IMR-90 (cell line): ENCODE results near the gene DLK2. TPM values are rescaled to one million over a fixed set of nuclear protein-coding genes. Genes with fewer than 3 reads are reported as not detected.

Source experiments
- ATAC-seq: fragments of 200-7000 bp; cut with Tn5 transposase; 2 replicates; pipeline ENCODE4 v1.9.1; 2020; ENCODE audit warnings: low read depth, mild to moderate bottlenecking, moderate library complexity
- BruUV-seq: library from RNA; stranded (reverse); fragments of 400-500 nt; replicated peaks from 2 replicates; lab custom pipeline; 2021; lab: Mats Ljungman, UMichigan
- CTCF ChIA-PET: fragments of 300-600 bp; formaldehyde crosslinking; extraction: SDS; loops from one replicate; lab custom pipeline; 2021; ENCODE audit warnings: antibody characterized with exemption; lab: Yijun Ruan, JAX
- POLR2A ChIA-PET: fragments of 300-600 bp; sonication (Branson Sonifier 250); formaldehyde crosslinking; loops from one replicate; lab custom pipeline; 2022; ENCODE audit warnings: antibody characterized with exemption; ENCODE audit not compliant: unreplicated experiment; lab: Charles Lee
- DNase-seq: peaks from one replicate; pipeline ENCODE4 v3.0.0; 2013
- H2AFZ ChIP-seq: replicated peaks from 2 replicates; pipeline ENCODE3; 2013; ENCODE audit warnings: low read length, mild to moderate bottlenecking; ENCODE audit not compliant: poor library complexity
- H2AK5ac ChIP-seq: 2 replicates; pipeline ENCODE4 v1.6.1; 2013; ENCODE audit warnings: low read depth, low read length, inconsistent platforms
- H2AK9ac ChIP-seq: replicated peaks from 2 replicates; pipeline ENCODE3; 2013; ENCODE audit warnings: mild to moderate bottlenecking, low read depth, low read length, moderate library complexity; ENCODE audit not compliant: poor library complexity
- H2BK120ac ChIP-seq: 2 replicates; pipeline ENCODE4 v1.6.1; 2013; ENCODE audit warnings: low read depth, low read length, inconsistent platforms
- H2BK15ac ChIP-seq: 3 replicates; pipeline ENCODE4 v1.6.1; 2013; ENCODE audit warnings: low read depth, low read length, inconsistent platforms
- H2BK20ac ChIP-seq: 2 replicates; pipeline ENCODE4 v1.6.1; 2013; ENCODE audit warnings: low read depth, mild to moderate bottlenecking, inconsistent platforms, low read length, moderate library complexity
- H2BK5ac ChIP-seq: 2 replicates; pipeline ENCODE4 v1.6.1; 2013; ENCODE audit warnings: mild to moderate bottlenecking, low read depth, low read length, inconsistent platforms; ENCODE audit not compliant: poor library complexity, severe bottlenecking
- H3K14ac ChIP-seq: replicated peaks from 2 replicates; pipeline ENCODE4 v1.6.1; 2013; ENCODE audit warnings: low read depth, low read length, inconsistent platforms
- H3K18ac ChIP-seq: 2 replicates; pipeline ENCODE4 v1.6.1; 2013; ENCODE audit warnings: low read depth, low read length, control low read depth
- H3K23ac ChIP-seq: 2 replicates; pipeline ENCODE4 v1.6.1; 2013; ENCODE audit warnings: low read depth, low read length, inconsistent platforms
- H3K27ac ChIP-seq: 2 replicates; pipeline ENCODE4 v1.5.1; 2013; ENCODE audit warnings: mild to moderate bottlenecking, control low read depth, low read length; ENCODE audit not compliant: insufficient read depth
- H3K27me3 ChIP-seq: 2 replicates; pipeline ENCODE4 v1.6.1; 2013; ENCODE audit warnings: low read length; ENCODE audit not compliant: control insufficient read depth, insufficient read depth
- H3K36me3 ChIP-seq: 2 replicates; pipeline ENCODE4 v1.6.1; 2013; ENCODE audit warnings: low read length, mixed read lengths; ENCODE audit not compliant: control insufficient read depth, insufficient read depth
- H3K4ac ChIP-seq: 2 replicates; pipeline ENCODE4 v1.6.1; 2013; ENCODE audit warnings: low read depth, low read length, inconsistent platforms
- H3K4me1 ChIP-seq: 2 replicates; pipeline ENCODE4 v1.6.1; 2013; ENCODE audit warnings: low read length, mixed read lengths; ENCODE audit not compliant: control insufficient read depth, insufficient read depth
- H3K4me2 ChIP-seq: 2 replicates; pipeline ENCODE4 v1.6.1; 2013; ENCODE audit warnings: low read depth, mild to moderate bottlenecking, control low read depth, low read length, moderate library complexity
- H3K4me3 ChIP-seq: 2 replicates; pipeline ENCODE4 v1.5.1; 2013; ENCODE audit warnings: low read depth, mild to moderate bottlenecking, control low read depth, low read length, moderate library complexity; ENCODE audit not compliant: insufficient read depth
- H3K56ac ChIP-seq: 2 replicates; pipeline ENCODE4 v1.6.1; 2013; ENCODE audit warnings: low read length, inconsistent platforms; ENCODE audit not compliant: insufficient read depth; ENCODE audit errors: extremely low read depth
- H3K79me1 ChIP-seq, 2 experiments: 2 replicates each; pipeline ENCODE4 v1.6.1; 2013; ENCODE audit warnings: low read length in 2 of 2, inconsistent platforms in 1 of 2, low read depth in 1 of 2
- H3K9ac ChIP-seq: 2 replicates; pipeline ENCODE4 v1.6.1; 2013; ENCODE audit warnings: low read depth, low read length, control low read depth
- H3K9me1 ChIP-seq: 2 replicates; pipeline ENCODE4 v1.6.1; 2013; ENCODE audit warnings: low read length, inconsistent platforms; ENCODE audit not compliant: insufficient read depth
- H3K9me3 ChIP-seq: 2 replicates; pipeline ENCODE4 v1.6.1; 2013; ENCODE audit warnings: low read length; ENCODE audit not compliant: control insufficient read depth, insufficient read depth
- H4K20me1 ChIP-seq: 2 replicates; pipeline ENCODE4 v1.6.1; 2013; ENCODE audit warnings: low read length, inconsistent platforms; ENCODE audit not compliant: insufficient read depth
- H4K5ac ChIP-seq: 2 replicates; pipeline ENCODE4 v1.6.1; 2013; ENCODE audit warnings: mild to moderate bottlenecking, low read depth, low read length, control low read depth
- H4K8ac ChIP-seq, 2 experiments: 2 replicates each; pipeline ENCODE4 v1.6.1; 2013; ENCODE audit warnings: low read depth in 2 of 2, low read length in 2 of 2, control low read depth in 1 of 2, inconsistent platforms in 1 of 2
- H4K91ac ChIP-seq: 2 replicates; pipeline ENCODE4 v1.6.1; 2013; ENCODE audit warnings: low read depth, low read length, inconsistent platforms; ENCODE audit not compliant: insufficient read depth
- BHLHE40 ChIP-seq: fragments of 150-350 bp; IDR thresholded peaks from 2 replicates; pipeline ENCODE4 v1.6.1; 2016; ENCODE audit warnings: mild to moderate bottlenecking, low read depth, low read length
- CEBPB ChIP-seq: IDR thresholded peaks from 2 replicates; pipeline ENCODE4 v1.6.1; 2012; ENCODE audit warnings: low read depth, low read length, improper control_type of control experiment
- CHD1 ChIP-seq: IDR thresholded peaks from 2 replicates; pipeline ENCODE4 v1.6.1; 2012; ENCODE audit warnings: low read depth, low read length, improper control_type of control experiment
- FOS ChIP-seq: fragments of 150-350 bp; IDR thresholded peaks from 2 replicates; pipeline ENCODE4 v1.6.1; 2016; ENCODE audit warnings: low read depth, low read length
- MAFK ChIP-seq: IDR thresholded peaks from 2 replicates; pipeline ENCODE4 v1.6.1; 2012; ENCODE audit warnings: low read depth, low read length, improper control_type of control experiment
- MAZ ChIP-seq: IDR thresholded peaks from 2 replicates; pipeline ENCODE4 v1.6.1; 2012; ENCODE audit warnings: low read depth, mild to moderate bottlenecking, low read length, improper control_type of control experiment, moderate library complexity, borderline replicate concordance
- MXI1 ChIP-seq: IDR thresholded peaks from 2 replicates; pipeline ENCODE4 v1.6.1; 2012; ENCODE audit warnings: low read depth, mild to moderate bottlenecking, low read length, moderate library complexity, borderline replicate concordance
- NFE2L2 ChIP-seq: fragments of 150-350 bp; IDR thresholded peaks from 2 replicates; pipeline ENCODE4 v1.6.1; 2016; ENCODE audit warnings: low read depth, mild to moderate bottlenecking, low read length
- POLR2A ChIP-seq: IDR thresholded peaks from 2 replicates; pipeline ENCODE4 v1.6.1; 2012; ENCODE audit warnings: mild to moderate bottlenecking, low read depth, low read length
- RCOR1 ChIP-seq: IDR thresholded peaks from 2 replicates; pipeline ENCODE4 v1.6.1; 2012; ENCODE audit warnings: mild to moderate bottlenecking, low read length, improper control_type of control experiment; ENCODE audit not compliant: insufficient replicate concordance
- RFX5 ChIP-seq: IDR thresholded peaks from 2 replicates; pipeline ENCODE4 v1.8.0; 2012; ENCODE audit warnings: low read depth, mild to moderate bottlenecking, low read length, moderate library complexity
- SMC3 ChIP-seq: fragments of 150-350 bp; IDR thresholded peaks from 2 replicates; pipeline ENCODE4 v1.6.1; 2016; ENCODE audit warnings: low read depth, mild to moderate bottlenecking, antibody characterized with exemption, low read length, moderate library complexity
- WGBS, 2 experiments: methylation state at CpG; one replicate each; pipeline versions ENCODE4 v1.1.5 to v1.1.7; 2013; ENCODE audit warnings: missing lambda C conversion rate in 2 of 2; ENCODE audit not compliant: insufficient read length in 1 of 2; ENCODE audit errors: extremely low coverage in 2 of 2; 5-methylcytosine and 5-hydroxymethylcytosine counted together
- dilution Hi-C: fragments of 300-500 bp; cut with HindIII; formaldehyde crosslinking; loops from one replicate; pipeline ENCODE4 v1.14.3; 2018; ENCODE audit warnings: low sequenced_read_pairs; ENCODE audit not compliant: unreplicated experiment
- in situ Hi-C: fragments of 300-500 bp; cut with MboI; formaldehyde crosslinking; loops from 3 replicates; pipeline ENCODE4 v1.14.3; 2019; ENCODE audit warnings: low sequenced_read_pairs, inconsistent platforms, mixed read lengths
- intact Hi-C: fragments of 100-400 bp; cut with micrococcal nuclease; formaldehyde crosslinking; loops from 2 replicates; pipeline ENCODE4 v1.10.0; 2022
- polyA plus RNA-seq, 3 experiments: library from polyadenylated mRNA; depleted of rRNA; stranded (reverse); fragments of >200 nt; gene quantifications; 2 replicates each; pipeline ENCODE4 v1.2.3, GENCODE V29; 2012; ENCODE audit warnings: low replicate concordance in 1 of 3
- total RNA-seq: library from RNA; depleted of rRNA; stranded (reverse); fragments of >200 nt; gene quantifications from 2 replicates; pipeline ENCODE4 v1.2.3, GENCODE V29; 2012
- TF ChIP-seq, protein P1 (sequence below): conservative IDR thresholded peaks from 2 replicates; pipeline ENCODE4 v1.5.1; 2012; ENCODE audit warnings: mild to moderate bottlenecking, low read depth, low read length, improper control_type of control experiment
- TF ChIP-seq, protein P2 (sequence below): fragments of 150-350 bp; IDR thresholded peaks from 2 replicates; pipeline ENCODE4 v1.6.1; 2017; ENCODE audit warnings: mild to moderate bottlenecking, antibody characterized with exemption, low read length, low read depth

DLK2 gene
- total and polyA plus RNA-seq, 2 of the 4 experiments (the other 2 are of a cell fraction): 0.90 to 2.8 TPM

DNA sequence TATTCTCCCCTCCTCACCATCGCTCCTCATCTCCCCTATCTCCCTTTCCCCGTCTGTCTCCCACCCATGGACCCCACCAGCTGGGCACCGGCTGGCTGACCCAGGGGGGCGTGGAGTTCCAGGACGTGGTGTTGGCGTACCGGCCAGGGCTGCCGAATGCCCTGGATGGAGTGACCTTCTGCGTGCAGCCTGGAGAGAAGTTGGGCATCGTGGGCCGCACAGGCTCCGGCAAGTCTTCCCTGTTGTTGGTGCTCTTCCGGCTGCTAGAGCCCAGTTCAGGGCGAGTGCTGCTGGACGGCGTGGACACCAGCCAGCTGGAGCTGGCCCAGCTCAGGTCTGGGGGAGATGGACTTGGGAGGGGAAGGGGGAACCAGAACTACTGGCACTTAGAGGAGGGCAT lies 7.7 kb downstream of the DLK2 start:
- H3K9me3 ChIP-seq: no peaks in the 10 kb centered on the region
- no peaks in the 10 kb centered on the region; the same call in 1 of the 2 replicates for H4K20me1 ChIP-seq
- H3K9ac ChIP-seq: no peak overlapping the region
- intact Hi-C loops: no loop called here
- H3K4me2 ChIP-seq: no peak overlapping the region
- no peak overlapping the region for H2BK5ac ChIP-seq
- H3K9me1 ChIP-seq: peaks cover 4% of the 10 kb centered on the region; the same call in 1 of the 2 replicates
- H2AFZ ChIP-seq: no peak overlapping the region
- no peaks in the 10 kb centered on the region for H3K27me3 ChIP-seq
- no peak for DNase-seq
- no peak overlapping the region for H3K27ac ChIP-seq
- no peak for TF ChIP-seq SMC3
- TF ChIP-seq, protein P1, sequence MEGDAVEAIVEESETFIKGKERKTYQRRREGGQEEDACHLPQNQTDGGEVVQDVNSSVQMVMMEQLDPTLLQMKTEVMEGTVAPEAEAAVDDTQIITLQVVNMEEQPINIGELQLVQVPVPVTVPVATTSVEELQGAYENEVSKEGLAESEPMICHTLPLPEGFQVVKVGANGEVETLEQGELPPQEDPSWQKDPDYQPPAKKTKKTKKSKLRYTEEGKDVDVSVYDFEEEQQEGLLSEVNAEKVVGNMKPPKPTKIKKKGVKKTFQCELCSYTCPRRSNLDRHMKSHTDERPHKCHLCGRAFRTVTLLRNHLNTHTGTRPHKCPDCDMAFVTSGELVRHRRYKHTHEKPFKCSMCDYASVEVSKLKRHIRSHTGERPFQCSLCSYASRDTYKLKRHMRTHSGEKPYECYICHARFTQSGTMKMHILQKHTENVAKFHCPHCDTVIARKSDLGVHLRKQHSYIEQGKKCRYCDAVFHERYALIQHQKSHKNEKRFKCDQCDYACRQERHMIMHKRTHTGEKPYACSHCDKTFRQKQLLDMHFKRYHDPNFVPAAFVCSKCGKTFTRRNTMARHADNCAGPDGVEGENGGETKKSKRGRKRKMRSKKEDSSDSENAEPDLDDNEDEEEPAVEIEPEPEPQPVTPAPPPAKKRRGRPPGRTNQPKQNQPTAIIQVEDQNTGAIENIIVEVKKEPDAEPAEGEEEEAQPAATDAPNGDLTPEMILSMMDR: no peak
- no peak for TF ChIP-seq CHD1
- TF ChIP-seq RFX5: no peak
- no peak for TF ChIP-seq MXI1
- no peak for TF ChIP-seq BHLHE40
- TF ChIP-seq POLR2A: no peak
- TF ChIP-seq CEBPB: no peak
- TF ChIP-seq, protein P2, sequence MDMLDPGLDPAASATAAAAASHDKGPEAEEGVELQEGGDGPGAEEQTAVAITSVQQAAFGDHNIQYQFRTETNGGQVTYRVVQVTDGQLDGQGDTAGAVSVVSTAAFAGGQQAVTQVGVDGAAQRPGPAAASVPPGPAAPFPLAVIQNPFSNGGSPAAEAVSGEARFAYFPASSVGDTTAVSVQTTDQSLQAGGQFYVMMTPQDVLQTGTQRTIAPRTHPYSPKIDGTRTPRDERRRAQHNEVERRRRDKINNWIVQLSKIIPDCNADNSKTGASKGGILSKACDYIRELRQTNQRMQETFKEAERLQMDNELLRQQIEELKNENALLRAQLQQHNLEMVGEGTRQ: no peak
- no peak for TF ChIP-seq NFE2L2
- TF ChIP-seq MAFK: no peak
- no peak for TF ChIP-seq FOS
- no peak for TF ChIP-seq RCOR1
- no peak for TF ChIP-seq MAZ
- no TSS peak for BruUV-seq
- no peak overlapping the region for H2AK9ac ChIP-seq
- no peak overlapping the region for H3K23ac ChIP-seq
- no peaks in the 10 kb centered on the region for H3K4me1 ChIP-seq
- H2BK15ac ChIP-seq: no peak overlapping the region
- no peak overlapping the region for H2BK120ac ChIP-seq
- WGBS, 2 experiments: 96 to 100% methylated on average over 1 to 10 of the region's 16 CpGs
- ChIA-PET POLR2A (interaction anchor here (0.6 kb wide), 1 partner anchor 9 kb away, joined by 4 read pairs; no protein-coding TSS in a partner anchor), CTCF (no interaction called here)
- no peaks in the 10 kb centered on the region for H3K79me1 ChIP-seq
- in situ Hi-C loops: loop anchor here (10.0 kb wide), 1 partner anchor 47 kb away; no protein-coding TSS in a partner anchor
- H3K4me3 ChIP-seq: no peak overlapping the region
- H3K56ac ChIP-seq: no peak overlapping the region
- no peak overlapping the region for H3K14ac ChIP-seq
- dilution Hi-C loops: no loop called here
- no peak overlapping the region for H2AK5ac ChIP-seq
- no peak overlapping the region for H3K18ac ChIP-seq
- no peak overlapping the region for H3K4ac ChIP-seq
- ATAC-seq: no peak
- H2BK20ac ChIP-seq: no peak overlapping the region
- H3K36me3 ChIP-seq: peaks cover 68% of the 10 kb centered on the region
- no peak overlapping the region for H4K5ac ChIP-seq
- no peak overlapping the region for H4K91ac ChIP-seq
- H4K8ac ChIP-seq: no peak overlapping the region
